Astrocyte (in vitro differentiated cells and primary cell): ENCODE data around the gene EPHA6. TPM values are rescaled to one million over a fixed set of nuclear protein-coding genes. Genes with fewer than 3 reads are reported as not detected.

Source experiments
- DNase-seq: peaks from one replicate; pipeline ENCODE4 v3.0.0-alpha.2; 2010; ENCODE audit warnings: low read depth
- FAIRE-seq: peaks from 2 replicates; lab custom pipeline; 2011; peaks lifted over from hg19 to GRCh38; lab: Jason Lieb, UNC
- H2AFZ ChIP-seq: 2 replicates; pipeline ENCODE4 v1.6.0; 2012; ENCODE audit warnings: low read depth, low read length, inconsistent platforms
- H3K27ac ChIP-seq: 2 replicates; pipeline ENCODE4 v1.5.1; 2011; ENCODE audit warnings: low read depth, low read length, inconsistent platforms
- H3K27me3 ChIP-seq: 2 replicates; pipeline ENCODE4 v1.6.0; 2011; ENCODE audit warnings: low read length, inconsistent platforms; ENCODE audit not compliant: insufficient read depth
- H3K36me3 ChIP-seq: 2 replicates; pipeline ENCODE4 v1.5.1; 2011; ENCODE audit warnings: low read length, inconsistent platforms; ENCODE audit not compliant: insufficient read depth
- H3K4me1 ChIP-seq: 2 replicates; pipeline ENCODE4 v1.5.1; 2011; ENCODE audit warnings: low read length, inconsistent platforms; ENCODE audit not compliant: insufficient read depth
- H3K4me2 ChIP-seq: 2 replicates; pipeline ENCODE4 v1.6.0; 2012; ENCODE audit warnings: low read length, inconsistent platforms
- H3K4me3 ChIP-seq: 2 replicates; pipeline ENCODE4 v1.5.1; 2011; ENCODE audit warnings: low read depth, mild to moderate bottlenecking, low read length, inconsistent platforms; ENCODE audit not compliant: insufficient read depth
- H3K79me2 ChIP-seq: 2 replicates; pipeline ENCODE4 v1.6.0; 2012; ENCODE audit warnings: mild to moderate bottlenecking, low read length, inconsistent platforms; ENCODE audit not compliant: insufficient read depth
- H3K9ac ChIP-seq: 2 replicates; pipeline ENCODE4 v1.6.0; 2012; ENCODE audit warnings: mild to moderate bottlenecking, low read length, inconsistent platforms
- H3K9me3 ChIP-seq: 2 replicates; pipeline ENCODE4 v1.5.1; 2012; ENCODE audit warnings: low read depth, mild to moderate bottlenecking, low read length, inconsistent platforms; ENCODE audit not compliant: insufficient read depth
- H4K20me1 ChIP-seq: 2 replicates; pipeline ENCODE4 v1.6.0; 2012; ENCODE audit warnings: low read length, inconsistent platforms; ENCODE audit not compliant: insufficient read depth
- H3K27ac Mint-ChIP-seq: one replicate; pipeline ENCODE4 v1.8.0; 2021; ENCODE audit warnings: mild to moderate bottlenecking, mixed read lengths; ENCODE audit not compliant: unreplicated experiment
- H3K27me3 Mint-ChIP-seq: one replicate; pipeline ENCODE4 v1.8.0; 2021; ENCODE audit warnings: low read depth, mixed read lengths; ENCODE audit not compliant: unreplicated experiment
- H3K36me3 Mint-ChIP-seq: one replicate; pipeline ENCODE4 v1.8.0; 2021; ENCODE audit warnings: low read depth, mixed read lengths; ENCODE audit not compliant: unreplicated experiment
- H3K4me1 Mint-ChIP-seq: one replicate; pipeline ENCODE4 v1.8.0; 2021; ENCODE audit warnings: low read depth, mixed read lengths; ENCODE audit not compliant: unreplicated experiment
- H3K4me3 Mint-ChIP-seq: one replicate; pipeline ENCODE4 v1.8.0; 2021; ENCODE audit warnings: mild to moderate bottlenecking, moderate library complexity, mixed read lengths; ENCODE audit not compliant: unreplicated experiment
- H3K9me3 Mint-ChIP-seq: one replicate; pipeline ENCODE4 v1.8.0; 2021; ENCODE audit warnings: mild to moderate bottlenecking, mixed read lengths; ENCODE audit not compliant: unreplicated experiment
- EZH2 ChIP-seq: IDR thresholded peaks from 2 replicates; pipeline ENCODE4 v1.6.1; 2012; ENCODE audit warnings: mild to moderate bottlenecking, low read length, inconsistent platforms; ENCODE audit not compliant: insufficient read depth
- total RNA-seq: library from RNA; stranded (reverse); gene quantifications from 2 replicates; pipeline ENCODE4 v1.2.1, GENCODE V29; 2021
- TF ChIP-seq, protein P1 (sequence below): IDR thresholded peaks from 2 replicates; pipeline ENCODE4 v1.5.1; 2011; ENCODE audit warnings: low read depth, mild to moderate bottlenecking, inconsistent platforms, low read length, moderate library complexity; ENCODE audit not compliant: insufficient read depth

The EPHA6 gene
- total RNA-seq, 1 donor from 2014 or later = 1.7 TPM

DNA sequence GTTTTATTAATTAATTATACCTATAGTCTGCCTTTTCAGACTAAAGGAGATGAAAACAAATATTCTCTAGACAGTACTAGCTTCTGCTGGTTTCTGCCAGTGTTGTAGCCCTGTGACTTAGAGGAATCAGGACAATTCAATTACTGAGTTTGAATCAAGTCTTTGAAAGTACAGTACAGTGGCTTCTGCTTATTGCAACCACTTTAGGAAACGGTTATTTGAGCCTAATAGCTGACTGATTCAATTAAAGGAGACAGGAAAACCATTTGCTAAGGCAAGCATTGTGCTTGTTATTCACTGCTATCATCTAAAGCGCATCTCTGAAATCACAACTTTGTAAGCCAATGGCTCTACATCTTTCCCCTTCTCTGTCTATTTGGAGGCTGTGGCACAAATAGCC lies 860.1 kb downstream of the EPHA6 start:
- no peaks in the 10 kb centered on the region for H3K27me3 Mint-ChIP-seq
- Histone ChIP-seq H4K20me1 (no peaks in the 10 kb centered on the region), H3K4me2 (no peak overlapping the region), H3K27ac (no peak overlapping the region), H3K9me3 (no peaks in the 10 kb centered on the region), H3K79me2 (no peaks in the 10 kb centered on the region), H2AFZ (no peak overlapping the region), H3K4me1 (no peaks in the 10 kb centered on the region), H3K27me3 (no peaks in the 10 kb centered on the region), H3K9ac (no peak overlapping the region), H3K36me3 (no peaks in the 10 kb centered on the region), H3K4me3 (no peak overlapping the region)
- no peak for FAIRE-seq
- H3K4me3 Mint-ChIP-seq = no peak overlapping the region
- H3K4me1 Mint-ChIP-seq = peaks cover 3% of the 10 kb centered on the region
- TF ChIP-seq EZH2 = no peak
- TF ChIP-seq, protein P1, sequence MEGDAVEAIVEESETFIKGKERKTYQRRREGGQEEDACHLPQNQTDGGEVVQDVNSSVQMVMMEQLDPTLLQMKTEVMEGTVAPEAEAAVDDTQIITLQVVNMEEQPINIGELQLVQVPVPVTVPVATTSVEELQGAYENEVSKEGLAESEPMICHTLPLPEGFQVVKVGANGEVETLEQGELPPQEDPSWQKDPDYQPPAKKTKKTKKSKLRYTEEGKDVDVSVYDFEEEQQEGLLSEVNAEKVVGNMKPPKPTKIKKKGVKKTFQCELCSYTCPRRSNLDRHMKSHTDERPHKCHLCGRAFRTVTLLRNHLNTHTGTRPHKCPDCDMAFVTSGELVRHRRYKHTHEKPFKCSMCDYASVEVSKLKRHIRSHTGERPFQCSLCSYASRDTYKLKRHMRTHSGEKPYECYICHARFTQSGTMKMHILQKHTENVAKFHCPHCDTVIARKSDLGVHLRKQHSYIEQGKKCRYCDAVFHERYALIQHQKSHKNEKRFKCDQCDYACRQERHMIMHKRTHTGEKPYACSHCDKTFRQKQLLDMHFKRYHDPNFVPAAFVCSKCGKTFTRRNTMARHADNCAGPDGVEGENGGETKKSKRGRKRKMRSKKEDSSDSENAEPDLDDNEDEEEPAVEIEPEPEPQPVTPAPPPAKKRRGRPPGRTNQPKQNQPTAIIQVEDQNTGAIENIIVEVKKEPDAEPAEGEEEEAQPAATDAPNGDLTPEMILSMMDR = no peak
- DNase-seq = no peak
- no peaks in the 10 kb centered on the region for H3K9me3 Mint-ChIP-seq
- no peak overlapping the region for H3K27ac Mint-ChIP-seq
- no peaks in the 10 kb centered on the region for H3K36me3 Mint-ChIP-seq

DNA sequence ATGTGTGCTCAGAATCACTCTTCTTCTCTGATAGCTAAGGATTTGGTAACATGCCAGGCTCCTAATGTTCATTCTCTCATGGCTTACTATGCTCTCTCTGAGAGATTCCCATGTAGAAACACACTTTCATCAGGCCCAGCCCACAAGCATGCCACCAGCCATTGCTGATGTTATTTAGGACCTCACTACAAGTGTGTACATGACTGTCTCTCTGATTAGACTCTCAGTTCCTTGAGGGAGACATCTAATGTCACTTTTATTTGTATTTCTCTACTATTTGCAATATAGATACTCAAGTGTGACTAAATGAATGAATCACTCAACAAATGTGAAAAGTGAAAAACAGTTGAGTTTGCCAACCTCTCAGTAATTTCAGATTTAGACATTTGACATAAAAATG lies 865.8 kb downstream of the EPHA6 start:
- H3K27ac ChIP-seq = no peak overlapping the region
- TF ChIP-seq EZH2 = no peak
- TF ChIP-seq, protein P1 = no peak
- no peaks in the 10 kb centered on the region for H3K36me3 Mint-ChIP-seq
- H3K9ac ChIP-seq = no peak overlapping the region
- DNase-seq (no peak), FAIRE-seq (no peak)
- no peaks in the 10 kb centered on the region for H3K79me2 ChIP-seq
- no peaks in the 10 kb centered on the region for H3K27me3 Mint-ChIP-seq
- no peaks in the 10 kb centered on the region for H4K20me1 ChIP-seq
- no peaks in the 10 kb centered on the region for H3K9me3 ChIP-seq
- H3K36me3 ChIP-seq = no peaks in the 10 kb centered on the region
- no peak overlapping the region for H2AFZ ChIP-seq
- no peaks in the 10 kb centered on the region for H3K4me1 Mint-ChIP-seq
- H3K4me3 ChIP-seq = no peak overlapping the region
- no peak overlapping the region for H3K27ac Mint-ChIP-seq
- no peaks in the 10 kb centered on the region for H3K27me3 ChIP-seq
- H3K4me1 ChIP-seq = no peaks in the 10 kb centered on the region
- H3K4me2 ChIP-seq = no peak overlapping the region
- H3K4me3 Mint-ChIP-seq = no peak overlapping the region
- no peaks in the 10 kb centered on the region for H3K9me3 Mint-ChIP-seq

DNA sequence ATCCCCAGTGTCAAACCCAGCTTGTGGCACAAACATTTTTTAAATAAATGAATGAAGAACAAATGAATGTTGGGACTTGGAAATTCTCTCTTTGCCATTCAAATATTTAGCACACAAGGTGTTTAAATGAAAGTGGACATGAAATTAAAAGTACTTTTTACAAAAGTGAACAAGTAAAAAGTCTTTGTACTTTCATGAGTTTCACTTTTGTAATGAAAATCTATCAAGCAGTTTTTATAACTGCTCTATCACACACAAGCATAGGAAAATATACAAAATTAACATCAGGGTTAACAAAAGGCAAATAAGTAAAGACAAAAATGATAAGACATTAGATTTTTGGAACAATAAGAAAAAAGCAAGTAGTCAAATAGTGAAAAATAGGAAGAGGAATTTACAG lies 866.3 kb downstream of the EPHA6 start:
- Histone ChIP-seq H3K9ac (no peak overlapping the region), H3K4me2 (no peak overlapping the region), H3K27ac (no peak overlapping the region), H3K27me3 (no peaks in the 10 kb centered on the region), H3K79me2 (no peaks in the 10 kb centered on the region), H4K20me1 (no peaks in the 10 kb centered on the region), H2AFZ (no peak overlapping the region), H3K4me1 (no peaks in the 10 kb centered on the region), H3K36me3 (no peaks in the 10 kb centered on the region), H3K9me3 (no peaks in the 10 kb centered on the region), H3K4me3 (no peak overlapping the region)
- no peak overlapping the region for H3K27ac Mint-ChIP-seq
- H3K4me3 Mint-ChIP-seq = no peak overlapping the region
- no peaks in the 10 kb centered on the region for H3K36me3 Mint-ChIP-seq
- no peaks in the 10 kb centered on the region for H3K4me1 Mint-ChIP-seq
- H3K9me3 Mint-ChIP-seq = no peaks in the 10 kb centered on the region
- H3K27me3 Mint-ChIP-seq = no peaks in the 10 kb centered on the region
- FAIRE-seq (no peak), DNase-seq (no peak)
- TF ChIP-seq, protein P1 = no peak
- no peak for TF ChIP-seq EZH2
